ENCODE measurements around the gene CTR9.
"Not testable (repeated sequence)": the region's sequence is repeated elsewhere in the genome, so short reads cannot be mapped to it uniquely, and the experiment has no call there.

The CTR9 gene

DNA sequence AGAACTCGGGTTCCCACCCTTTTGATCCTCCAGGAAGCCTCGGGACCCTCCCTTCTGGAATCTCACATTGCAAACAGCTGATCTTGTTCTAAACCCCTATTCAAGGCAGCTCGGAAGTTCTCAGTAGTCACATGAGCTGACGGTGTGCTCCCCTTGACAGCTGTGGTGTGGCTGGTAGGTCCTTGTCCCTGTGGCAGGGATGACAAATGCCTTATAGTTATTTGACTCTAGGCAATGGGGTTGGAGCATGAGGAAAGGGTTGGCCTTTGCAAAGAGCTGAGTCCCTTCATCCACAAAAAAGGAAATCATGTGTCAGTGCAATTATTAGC is 34.1 kb downstream of the CTR9 start:
- DNase-seq, result no peak

DNA sequence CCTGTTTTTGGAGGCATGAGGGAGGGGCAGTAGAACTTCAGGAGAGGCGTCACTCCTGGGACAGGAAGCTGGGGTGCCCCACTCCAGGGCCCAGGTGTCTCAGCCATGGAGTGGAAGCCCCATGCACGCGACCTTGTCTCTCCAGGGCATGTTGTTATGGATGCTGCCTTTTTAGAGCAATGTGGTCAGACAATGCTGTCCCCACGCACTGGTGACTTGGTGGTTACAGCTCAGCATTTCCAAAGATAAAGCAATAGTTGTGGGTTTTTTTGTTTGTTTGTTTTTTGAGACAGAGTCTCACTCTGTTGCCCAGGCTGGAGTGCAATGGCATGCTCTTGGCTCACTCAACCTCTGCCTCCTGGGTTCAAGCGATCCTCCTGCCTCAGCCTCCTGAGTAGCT is 35.4 kb downstream of the CTR9 start:
- DNase-seq, result no peak

DNA sequence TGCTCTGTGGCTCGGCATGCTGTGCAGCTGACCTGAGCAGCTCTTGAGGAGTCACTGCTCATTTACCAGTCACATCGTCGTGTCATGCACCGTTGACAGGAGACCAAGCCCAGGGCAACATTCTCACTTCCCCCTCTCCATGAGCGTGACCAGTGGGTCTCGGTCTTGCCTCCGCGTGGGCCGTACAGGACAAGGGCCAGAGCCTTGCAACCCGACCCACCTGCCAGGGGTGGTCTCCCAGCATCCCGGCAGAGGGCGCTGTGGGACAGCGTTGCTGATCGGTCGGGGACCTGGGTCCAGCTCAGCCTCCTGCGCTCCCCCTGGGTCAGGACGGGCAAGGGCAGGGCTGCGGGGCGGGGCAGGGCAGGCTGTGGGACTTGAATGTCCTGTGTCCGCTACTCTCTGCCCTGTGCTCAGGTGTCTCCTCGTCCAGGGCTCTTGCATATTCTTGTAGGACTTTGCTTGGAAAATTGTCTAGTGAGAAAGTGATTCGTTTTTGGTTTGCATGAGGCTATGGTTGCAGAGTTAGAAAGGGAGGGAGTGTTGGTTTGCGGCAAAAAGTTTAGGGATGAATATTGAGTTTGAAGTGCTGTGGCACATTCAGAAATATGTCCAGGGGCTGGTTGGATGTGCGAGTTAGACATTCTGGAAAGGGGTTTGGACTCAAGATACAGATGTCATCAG is 41.5 kb downstream of the CTR9 start:
- peak; percentile 83 for DNase-seq

DNA sequence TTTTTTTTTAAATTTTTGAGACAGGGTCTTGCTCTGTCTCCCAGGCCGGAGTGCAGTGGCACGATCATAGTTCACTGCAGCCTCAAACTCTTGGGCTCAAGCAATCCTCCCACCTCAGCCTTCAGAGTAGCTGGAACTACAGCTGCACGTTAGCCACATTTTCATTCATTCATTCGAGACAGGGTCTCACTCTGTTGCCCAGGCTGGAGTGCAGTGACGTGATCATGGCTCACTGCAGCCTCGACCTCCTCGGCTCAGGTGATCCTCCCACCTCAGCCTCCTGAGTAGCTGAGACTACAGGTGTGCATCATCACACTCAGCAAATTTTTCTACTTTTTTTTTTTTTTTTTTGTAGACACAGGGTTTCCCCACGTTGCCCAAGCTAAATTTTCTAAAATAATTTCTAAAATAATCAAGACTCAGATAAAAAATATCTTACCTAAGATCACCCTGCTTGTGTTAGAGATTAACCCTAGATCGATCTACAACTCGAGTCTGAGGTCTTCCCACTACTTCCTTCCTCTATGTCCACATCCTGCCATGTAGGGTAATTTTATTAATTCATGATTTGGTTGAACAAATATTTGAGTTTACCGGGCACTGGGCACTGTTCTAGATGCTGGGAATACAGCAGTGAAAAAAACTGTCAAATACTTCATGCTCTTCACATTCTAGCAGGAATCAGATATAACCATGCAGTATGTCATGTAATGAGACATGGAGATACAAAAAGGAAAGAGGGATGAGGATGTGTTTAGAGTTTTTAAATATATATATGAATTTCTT is 42.6 kb downstream of the CTR9 start:
- no peak for DNase-seq

DNA sequence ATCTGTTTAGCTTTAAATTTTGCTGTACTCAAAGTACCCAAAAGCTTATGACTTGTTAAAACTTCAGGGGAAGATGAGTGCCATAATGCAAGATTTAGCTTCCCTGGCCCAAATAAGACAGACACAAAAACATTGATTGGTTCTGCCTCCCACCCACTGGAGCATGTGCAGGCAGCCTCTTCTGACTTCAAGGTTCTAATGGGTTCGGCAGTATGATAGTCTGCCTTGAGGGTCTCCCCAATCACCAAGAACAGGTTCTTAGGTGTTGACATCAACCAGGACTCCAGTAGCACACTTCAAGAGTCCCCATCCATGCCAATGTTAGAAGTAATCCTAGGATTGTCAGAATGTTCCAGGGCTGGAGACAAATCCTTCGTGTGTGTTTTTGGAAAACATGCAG is 45.1 kb downstream of the CTR9 start:
- DNase-seq, result no peak

DNA sequence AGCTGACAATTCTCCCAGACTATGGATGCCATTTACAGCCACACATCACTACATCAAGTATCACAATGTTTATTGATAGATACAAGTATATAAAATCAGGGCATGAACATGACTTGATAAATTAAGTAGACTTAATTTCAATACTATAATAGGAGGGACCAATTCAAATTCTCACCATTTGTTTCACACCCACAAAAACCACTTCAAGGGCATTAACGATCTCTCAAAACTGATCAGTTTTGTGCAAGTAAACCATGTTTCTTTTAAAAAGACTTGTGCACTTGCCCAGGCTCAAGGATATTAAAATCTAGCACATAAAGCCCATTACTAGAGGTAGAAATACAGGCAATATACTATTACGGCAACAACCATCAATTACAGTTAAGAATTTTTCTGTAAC is 46.0 kb downstream of the CTR9 start:
- no peak for DNase-seq

DNA sequence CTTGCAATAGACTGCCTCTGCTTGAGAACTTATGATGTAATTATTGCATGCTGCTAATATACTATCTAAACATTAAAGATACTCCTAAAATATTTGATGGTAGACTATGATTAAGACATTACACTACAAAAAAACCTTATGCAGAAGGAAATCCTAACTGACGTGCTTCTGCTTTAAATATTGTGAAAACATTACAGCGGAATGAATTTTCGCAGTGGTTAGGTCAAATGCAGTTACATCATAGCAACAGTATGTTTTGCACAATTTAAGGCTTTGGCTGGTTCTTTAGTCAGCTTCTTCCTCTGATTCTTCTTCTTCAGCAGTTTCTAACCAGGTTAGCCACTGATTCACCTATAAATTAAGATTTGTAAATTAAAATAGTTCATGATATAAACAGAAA is 46.5 kb downstream of the CTR9 start:
- DNase-seq, result no peak

DNA sequence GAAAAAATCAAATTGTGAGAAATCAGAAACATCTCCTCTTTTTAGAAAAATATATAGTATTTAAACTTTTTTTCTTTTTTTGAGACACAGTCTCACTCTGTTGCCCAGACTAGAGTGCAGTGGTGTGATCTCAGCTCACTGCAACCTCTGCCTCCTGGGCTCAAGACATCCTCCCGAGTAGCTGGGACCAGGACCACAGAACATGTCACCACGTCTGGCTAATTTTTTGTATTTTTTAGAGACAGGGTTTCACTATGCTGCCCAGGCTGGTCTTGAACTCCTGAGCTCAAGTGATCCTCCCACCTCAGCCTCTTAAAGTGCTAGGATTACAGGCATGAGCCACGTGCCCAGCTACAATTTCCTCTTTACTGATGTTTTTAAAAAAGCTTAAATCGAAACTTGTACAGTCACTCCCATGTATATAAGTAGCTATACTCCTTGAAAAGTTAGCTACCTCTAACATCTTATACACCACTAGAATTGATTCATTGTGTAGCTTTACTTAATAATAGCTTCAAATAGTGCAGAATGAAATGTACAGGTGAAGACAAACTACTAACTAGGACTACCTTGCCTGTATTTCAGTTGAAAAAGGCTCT is 47.4 kb downstream of the CTR9 start:
- no peak for DNase-seq

DNA sequence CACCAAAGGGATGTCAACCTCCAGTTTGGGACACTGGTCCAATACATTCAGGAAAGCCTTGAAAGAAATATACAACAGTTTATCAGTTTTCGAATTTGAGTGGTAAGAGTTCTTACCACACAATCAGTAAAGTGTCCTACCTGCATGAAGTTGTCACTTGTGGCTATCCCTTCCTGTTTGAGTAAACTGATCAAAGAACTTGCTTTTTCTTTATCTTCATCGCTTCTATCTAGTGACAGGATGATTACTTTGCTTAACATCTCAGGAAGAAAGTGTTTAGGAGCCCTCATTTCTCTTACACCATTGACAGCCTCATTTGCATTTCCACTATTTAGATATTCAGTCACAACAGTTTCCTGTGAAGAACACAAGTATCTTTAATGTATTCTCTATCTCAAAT is 49.2 kb downstream of the CTR9 start:
- DNase-seq, result no peak

DNA sequence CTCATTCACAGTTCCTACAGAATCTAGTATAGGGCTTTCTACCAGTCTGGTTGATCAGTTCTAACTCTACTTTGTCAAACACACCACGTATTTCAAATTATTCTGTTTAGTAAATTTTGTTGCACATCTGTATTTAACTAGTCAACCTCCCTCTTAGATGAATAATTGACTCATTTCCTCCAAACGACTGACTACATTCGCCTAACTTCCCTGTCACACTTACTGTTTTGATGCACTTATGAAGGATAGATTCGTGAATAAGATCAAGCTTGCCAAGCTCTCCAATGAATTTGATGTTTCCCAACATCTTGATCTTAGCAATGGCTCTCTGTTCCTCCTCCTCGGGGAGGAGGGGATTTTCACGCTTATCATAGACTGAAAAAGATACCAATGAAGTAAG is 52.6 kb downstream of the CTR9 start:
- DNase-seq, result no peak

DNA sequence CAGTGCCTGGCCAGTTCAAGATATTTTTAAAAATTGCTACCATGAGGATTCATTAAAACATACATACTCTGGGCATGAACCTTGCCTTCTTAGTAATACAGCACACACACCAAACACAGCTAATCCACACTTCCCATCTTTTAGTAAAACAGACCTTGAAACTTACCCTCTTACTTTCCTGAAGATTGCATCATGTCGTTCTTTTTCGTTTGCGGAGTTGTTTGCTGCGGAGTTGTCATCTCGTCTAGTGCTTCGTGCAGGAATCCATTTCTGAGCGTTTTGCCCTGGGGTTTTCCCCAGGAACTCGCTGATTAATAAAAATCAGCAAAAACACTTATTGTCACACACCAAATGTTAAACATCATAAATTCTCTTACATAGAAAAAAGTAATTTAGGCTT is 54.7 kb downstream of the CTR9 start:
- no peak for DNase-seq

DNA sequence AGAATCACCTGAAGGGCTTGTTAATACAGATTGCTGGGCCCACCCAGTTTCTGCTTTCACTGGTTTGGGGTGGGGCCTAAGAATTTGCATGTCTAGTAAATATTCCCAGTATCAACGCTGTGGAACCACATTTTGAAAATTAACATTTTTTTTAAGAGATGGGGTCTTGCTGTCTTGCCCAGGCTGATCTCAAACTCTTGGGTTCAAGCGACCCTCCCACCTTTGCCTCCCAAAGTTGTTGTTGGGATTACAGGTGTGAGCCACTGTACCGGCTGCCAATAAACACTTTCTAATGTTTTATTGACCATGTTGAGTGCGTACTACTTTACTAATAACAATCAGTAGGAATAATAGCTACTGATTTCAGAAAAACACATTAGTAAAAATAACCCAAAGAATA is 55.2 kb downstream of the CTR9 start:
- DNase-seq, result no peak

DNA sequence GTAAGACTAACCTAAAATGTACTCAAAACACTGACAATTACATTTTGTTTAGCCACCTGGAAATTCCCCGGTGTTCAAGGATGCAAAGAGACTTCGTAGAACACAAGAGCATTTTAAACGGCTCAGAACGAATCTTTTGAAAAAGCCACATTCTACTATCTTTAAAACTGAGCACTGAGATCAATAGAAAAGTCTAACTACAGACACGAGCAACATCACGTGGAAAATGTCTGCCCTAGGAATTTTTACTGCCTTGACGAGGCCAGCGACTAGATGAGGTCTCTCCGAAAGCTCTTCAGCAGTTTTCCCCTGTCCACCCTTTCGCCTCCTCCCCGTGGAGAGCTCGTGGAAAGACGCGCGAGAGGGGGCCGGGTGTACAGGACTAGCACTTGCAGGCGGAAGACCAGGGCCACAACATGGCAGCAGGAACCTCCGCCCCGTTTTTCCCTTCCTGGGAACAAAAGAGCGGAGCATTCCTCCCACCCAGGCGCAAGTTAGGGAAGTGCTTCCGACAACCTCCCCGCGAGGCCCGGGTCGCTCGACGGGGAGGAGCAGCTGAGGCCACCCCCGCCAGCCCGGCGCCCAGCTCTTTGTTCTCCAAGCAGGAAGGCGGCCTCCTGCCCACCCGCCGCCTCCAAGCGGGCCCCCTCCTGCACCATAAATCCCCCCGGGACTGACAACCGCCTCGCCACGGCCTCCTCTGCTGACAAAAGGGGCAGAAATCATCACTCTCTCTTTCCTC is 56.6 kb downstream of the CTR9 start:
- DNase-seq, result peak; percentile 88

DNA sequence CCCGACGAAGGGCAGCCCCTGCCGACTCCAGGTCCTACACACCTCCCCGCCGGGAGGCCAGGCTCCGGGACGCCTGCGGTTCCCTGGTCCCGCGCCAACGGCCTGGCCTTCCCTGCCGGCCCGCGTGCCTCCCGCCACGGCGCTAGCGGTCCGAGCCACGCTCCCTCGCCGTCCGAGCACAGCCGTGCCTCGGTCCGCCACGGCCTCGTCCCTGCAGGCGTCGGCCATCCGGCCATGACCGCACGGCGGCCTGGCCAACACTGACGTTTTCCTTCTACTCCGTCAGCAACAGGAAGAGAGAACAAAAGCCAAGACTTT is 57.1 kb downstream of the CTR9 start:
- DNase-seq, result no peak

DNA sequence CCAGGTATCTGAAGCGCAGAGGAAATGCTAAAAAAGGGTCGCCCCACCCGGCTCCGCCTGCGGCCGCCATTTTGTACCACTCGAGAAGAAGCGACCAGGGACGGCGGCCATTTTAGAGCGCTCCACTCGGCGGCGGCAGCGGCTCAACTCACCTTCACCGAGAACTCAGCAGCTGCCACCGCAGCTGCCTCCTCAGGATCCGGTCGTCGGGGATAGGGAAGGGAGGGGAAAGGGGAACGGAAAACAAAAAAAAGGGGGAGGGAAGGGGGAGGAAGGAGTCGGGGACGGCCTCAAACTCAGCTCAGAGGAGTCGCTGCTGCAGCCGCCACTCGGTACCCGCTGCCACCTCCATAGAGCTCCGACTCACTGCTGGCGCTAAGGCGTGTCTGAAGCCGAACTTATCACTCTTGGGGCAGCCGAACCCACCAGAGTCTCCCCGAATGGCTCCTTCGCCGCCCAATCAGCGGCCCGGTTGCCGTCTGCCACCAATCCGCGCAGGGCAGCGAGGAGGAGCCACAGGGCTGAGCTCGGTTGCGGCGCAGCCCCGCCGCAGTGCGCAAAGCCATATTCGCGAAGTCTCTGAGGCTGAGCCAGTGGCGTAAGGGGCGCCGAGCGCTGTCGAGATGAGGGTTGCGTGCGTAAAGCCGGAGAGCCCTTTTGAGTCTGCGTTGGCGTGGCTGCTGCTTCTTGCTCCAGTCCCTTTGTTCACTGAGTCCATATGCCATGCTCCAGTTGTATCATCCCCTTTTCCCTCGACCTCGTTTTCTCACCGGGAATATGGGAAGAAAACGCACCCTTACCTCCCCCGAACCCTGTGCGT is 57.7 kb downstream of the CTR9 start, which contains the start of gene EIF4G2:
EIF4G2 (minus strand) TSS at position 374 of the 820 bp plus-strand sequence.
- DNase-seq, result peak; percentile 99

DNA sequence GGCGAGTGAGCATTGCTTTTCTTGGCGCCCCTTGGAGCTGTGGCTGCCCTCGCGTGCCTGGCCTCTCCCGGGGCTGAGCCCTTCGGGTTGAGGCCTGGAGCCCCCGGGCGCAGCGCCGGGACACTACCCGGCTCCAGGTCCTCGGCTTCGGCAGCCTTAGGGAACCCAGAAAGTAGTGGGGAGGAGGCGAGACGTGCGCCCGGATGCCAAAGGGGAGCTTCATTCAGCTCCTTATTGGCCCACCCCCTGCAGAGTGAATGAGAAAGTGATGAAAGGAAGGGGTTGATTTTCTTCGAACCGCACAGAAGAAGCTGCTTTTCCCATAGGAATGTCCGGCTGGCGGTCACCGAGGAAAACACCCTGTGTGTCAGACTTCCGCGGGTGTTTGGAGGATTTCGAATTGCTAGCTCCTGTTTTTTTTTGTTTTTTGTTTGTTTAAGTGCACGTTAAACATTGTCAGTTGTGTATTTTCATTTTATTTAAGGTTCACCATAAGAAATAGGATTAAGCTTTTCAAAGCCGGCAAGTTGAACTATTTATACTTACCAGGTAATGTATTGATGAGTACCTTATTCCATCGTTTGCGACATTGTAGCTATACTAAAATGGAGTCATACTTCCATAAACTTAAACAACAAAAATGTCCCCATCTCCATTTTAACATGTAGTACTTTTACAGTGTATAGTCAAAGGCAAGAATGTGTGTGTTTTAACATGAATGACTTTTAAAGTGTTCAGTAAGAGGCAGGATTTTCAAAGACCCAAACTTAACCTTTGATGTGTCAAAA is 58.5 kb downstream of the CTR9 start:
- peak; percentile 84 for DNase-seq

DNA sequence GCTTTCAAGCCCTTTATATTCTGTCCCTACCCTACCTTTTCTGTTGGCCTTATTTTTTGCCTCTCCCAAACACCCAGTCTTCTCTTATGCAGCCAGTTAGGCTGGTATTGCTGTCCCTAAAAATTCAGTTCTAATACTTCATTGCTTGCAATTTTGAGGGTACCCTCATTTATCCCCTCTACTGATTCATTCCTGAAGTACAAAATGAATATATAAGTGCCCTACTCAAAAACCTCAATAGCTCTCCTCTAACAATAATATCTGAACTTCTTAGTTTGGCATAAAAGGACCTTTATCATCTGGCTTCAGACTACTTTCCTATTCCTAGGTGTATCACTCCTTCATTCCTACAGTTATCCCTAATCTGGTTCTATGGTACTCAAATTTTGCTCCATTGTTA is 62.9 kb downstream of the CTR9 start:
- no peak for DNase-seq

DNA sequence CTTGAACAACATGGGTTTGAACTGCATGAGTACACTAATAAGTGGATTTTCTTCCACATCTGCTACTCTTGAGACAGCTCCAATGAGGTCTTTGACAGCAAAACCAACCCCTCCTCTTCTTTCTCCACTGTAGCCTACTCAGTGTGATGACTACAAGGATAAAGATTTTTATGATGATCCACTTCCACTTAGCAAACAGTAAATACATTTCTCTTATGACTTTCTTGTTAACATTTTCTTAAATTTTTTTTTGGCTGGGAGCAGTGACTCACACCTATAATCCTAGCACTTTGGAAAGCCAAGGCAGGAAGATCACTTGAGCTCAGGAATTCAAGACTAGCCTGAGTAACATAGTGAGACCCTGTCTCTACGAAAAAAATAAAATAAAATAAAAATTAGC is 67.5 kb downstream of the CTR9 start:
- DNase-seq, result no peak

DNA sequence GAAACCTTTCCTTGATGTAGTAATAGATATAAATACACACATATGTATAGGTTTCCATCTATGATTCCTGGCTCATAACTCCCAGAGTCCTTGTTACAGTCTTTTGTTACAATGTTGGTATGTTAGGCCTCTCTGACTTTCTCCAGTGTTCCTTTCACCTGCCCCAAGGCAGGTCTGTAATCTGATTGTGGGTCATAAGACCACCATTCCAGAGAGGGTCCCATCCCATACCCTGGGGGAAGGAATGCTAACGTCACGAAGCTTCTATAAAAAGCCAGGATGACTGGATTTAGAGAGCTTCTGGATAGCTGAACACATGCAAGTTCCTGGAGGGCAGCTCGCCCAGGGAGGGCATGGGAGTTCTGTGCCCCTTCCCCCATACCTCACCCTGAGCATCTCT is 71.4 kb downstream of the CTR9 start:
- not testable (repeated sequence) for DNase-seq

DNA sequence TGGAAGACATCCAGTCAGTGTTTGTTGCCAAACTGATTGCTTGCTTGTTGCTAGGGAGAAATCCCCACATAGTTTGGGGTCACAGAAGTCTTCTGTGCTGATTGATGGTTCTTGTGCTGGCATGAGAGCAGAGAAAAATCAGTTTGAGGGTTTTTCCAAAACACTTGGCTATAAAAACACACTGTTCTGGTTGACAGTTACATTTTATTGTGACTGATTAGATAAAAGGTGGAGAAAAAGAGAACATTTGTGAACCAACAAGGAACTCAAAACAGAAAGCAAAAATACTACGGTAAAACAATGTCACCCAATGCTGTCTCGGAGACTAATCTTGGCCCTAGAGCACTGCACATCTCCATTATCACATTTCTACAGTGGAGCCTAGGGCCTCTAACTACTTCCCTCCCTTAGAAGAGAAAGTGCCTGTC is 72.1 kb downstream of the CTR9 start:
- DNase-seq, result no peak

DNA sequence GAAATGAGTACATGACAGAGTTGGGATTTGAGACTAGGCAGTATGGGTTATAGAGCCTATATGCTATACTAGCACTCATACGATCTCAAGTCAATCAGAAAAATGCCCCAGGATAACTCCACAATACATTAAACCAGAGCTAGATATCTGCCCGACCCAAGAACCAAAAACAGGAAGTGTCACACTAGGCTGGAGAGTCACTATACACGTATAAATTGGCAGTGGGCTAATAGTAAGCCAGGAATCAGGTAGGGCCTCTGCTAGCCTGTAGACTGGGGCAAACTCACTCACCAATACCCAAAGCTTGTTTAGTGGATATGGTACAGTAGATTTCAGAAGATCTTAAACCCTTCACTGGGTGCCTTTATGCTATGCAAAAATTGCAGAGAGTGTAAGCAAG is 73.8 kb downstream of the CTR9 start:
- DNase-seq, result no peak

DNA sequence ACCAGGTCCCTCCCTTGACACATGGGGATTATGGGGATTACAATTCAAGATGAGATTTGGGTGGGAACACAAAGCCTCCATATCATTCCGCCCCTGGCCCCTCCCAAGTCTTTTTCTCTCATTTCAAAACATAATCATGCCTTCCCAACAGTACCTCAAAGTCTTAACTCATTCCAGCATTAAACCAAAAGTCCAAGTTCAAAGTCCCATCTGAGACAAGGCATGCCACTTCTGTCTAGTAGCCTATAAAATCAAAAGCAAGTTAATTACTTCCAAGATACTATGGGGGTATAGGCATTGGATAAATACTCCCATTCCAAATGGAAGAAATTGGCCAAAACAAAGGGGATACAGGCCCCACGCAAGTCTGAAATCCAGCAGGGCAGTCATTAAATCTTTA is 77.4 kb downstream of the CTR9 start:
- no peak for DNase-seq
